ENCODE data around the gene FRZB.

FRZB gene

GRCh38 chr2:182910965-182911364 is 44.5 kb upstream of the FRZB start:
- TF ChIP-seq CTCF (IDR thresholded peaks at IDR 0.05; ENCODE audit: insufficient read depth, missing control alignments): no peak
- DNase-seq (ENCODE audit: insufficient read length, low spot score) (no peak), FAIRE-seq (no peak)

- no peak for FAIRE-seq
- TF ChIP-seq CTCF (IDR thresholded peaks at IDR 0.05; ENCODE audit: insufficient read depth, missing control alignments): no peak
- DNase-seq (ENCODE audit: insufficient read length, low spot score): no peak
Observed at GRCh38 chr2:182907081-182907830, 40.8 kb upstream of the FRZB start.

GRCh38 chr2:182906454-182906853 is 40.0 kb upstream of the FRZB start:
- DNase-seq (ENCODE audit: insufficient read length, low spot score) (no peak), FAIRE-seq (no peak)
- TF ChIP-seq CTCF (IDR thresholded peaks at IDR 0.05; ENCODE audit: insufficient read depth, missing control alignments): no peak

GRCh38 chr2:182904844-182905243 is 38.4 kb upstream of the FRZB start:
- FAIRE-seq (no peak), DNase-seq (ENCODE audit: insufficient read length, low spot score) (no peak)
- no peak for TF ChIP-seq CTCF (IDR thresholded peaks at IDR 0.05; ENCODE audit: insufficient read depth, missing control alignments)

- no peak for TF ChIP-seq CTCF (IDR thresholded peaks at IDR 0.05; ENCODE audit: insufficient read depth, missing control alignments)
- DNase-seq (ENCODE audit: insufficient read length, low spot score): no peak
- FAIRE-seq: no peak
Observed at GRCh38 chr2:182903566-182903965, 37.1 kb upstream of the FRZB start.

GRCh38 chr2:182901748-182902147 is 35.3 kb upstream of the FRZB start:
- FAIRE-seq: no peak

More at GRCh38 chr2:182901748-182902147, 35.3 kb upstream of the FRZB start:
- TF ChIP-seq CTCF (IDR thresholded peaks at IDR 0.05; ENCODE audit: insufficient read depth, missing control alignments): no peak
- no peak for DNase-seq (ENCODE audit: insufficient read length, low spot score)
